ENCODE data around the gene MDN1.

DNA sequence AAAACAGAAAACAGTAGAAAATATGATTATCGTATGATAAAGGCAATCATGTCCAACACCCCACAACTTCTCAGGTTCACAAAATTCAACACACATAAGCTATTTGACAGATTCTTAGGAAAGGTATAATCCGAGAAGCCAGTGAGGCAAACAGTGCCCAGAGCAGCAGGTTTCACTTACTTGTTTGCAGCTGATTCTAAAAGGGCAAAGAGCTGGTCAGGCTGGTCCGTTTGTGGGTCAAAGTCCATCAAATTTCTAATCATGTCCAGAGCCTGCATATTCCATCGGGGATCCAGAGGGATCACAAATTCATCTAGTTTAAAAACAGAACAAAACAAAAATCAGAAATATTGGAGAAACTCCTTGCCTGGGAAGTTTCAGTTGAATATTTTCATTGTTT is 111.3 kb downstream of the MDN1 start:
- TF ChIP-seq EZH2 (optimal IDR thresholded peaks at IDR 0.05; ENCODE audit: low read depth, low read length) = no peak
- TF ChIP-seq, protein P1, sequence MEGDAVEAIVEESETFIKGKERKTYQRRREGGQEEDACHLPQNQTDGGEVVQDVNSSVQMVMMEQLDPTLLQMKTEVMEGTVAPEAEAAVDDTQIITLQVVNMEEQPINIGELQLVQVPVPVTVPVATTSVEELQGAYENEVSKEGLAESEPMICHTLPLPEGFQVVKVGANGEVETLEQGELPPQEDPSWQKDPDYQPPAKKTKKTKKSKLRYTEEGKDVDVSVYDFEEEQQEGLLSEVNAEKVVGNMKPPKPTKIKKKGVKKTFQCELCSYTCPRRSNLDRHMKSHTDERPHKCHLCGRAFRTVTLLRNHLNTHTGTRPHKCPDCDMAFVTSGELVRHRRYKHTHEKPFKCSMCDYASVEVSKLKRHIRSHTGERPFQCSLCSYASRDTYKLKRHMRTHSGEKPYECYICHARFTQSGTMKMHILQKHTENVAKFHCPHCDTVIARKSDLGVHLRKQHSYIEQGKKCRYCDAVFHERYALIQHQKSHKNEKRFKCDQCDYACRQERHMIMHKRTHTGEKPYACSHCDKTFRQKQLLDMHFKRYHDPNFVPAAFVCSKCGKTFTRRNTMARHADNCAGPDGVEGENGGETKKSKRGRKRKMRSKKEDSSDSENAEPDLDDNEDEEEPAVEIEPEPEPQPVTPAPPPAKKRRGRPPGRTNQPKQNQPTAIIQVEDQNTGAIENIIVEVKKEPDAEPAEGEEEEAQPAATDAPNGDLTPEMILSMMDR (IDR thresholded peaks at IDR 0.05; ENCODE audit: low read length) = no peak
